RWPE2 (cell line): Measurements from ENCODE around the gene TBX10.

Experiments used
- ATAC-seq: fragments of 200-7000 bp; cut with Tn5 transposase; 3 replicates; pipeline ENCODE4 v1.9.1; 2021; ENCODE audit warnings: low read depth
- DNase-seq: peaks from one replicate; pipeline ENCODE4 v3.0.0-alpha.2; 2020; ENCODE audit warnings: low spot score
- H3K27ac ChIP-seq: fragments of 450-650 bp; 2 replicates; pipeline ENCODE4 v1.5.1; 2017; ENCODE audit warnings: mild to moderate bottlenecking; ENCODE audit not compliant: poor library complexity, severe bottlenecking
- H3K27me3 ChIP-seq: fragments of 250-450 bp; sonication (Bioruptor Pico); 2 replicates; pipeline ENCODE4 v1.5.1; 2021; ENCODE audit warnings: mild to moderate bottlenecking, moderate library complexity; ENCODE audit not compliant: insufficient read depth, poor library complexity, severe bottlenecking
- H3K36me3 ChIP-seq: fragments of 250-450 bp; sonication (Bioruptor Pico); 2 replicates; pipeline ENCODE4 v1.5.1; 2020; ENCODE audit warnings: low read depth, mild to moderate bottlenecking, moderate library complexity
- H3K4me1 ChIP-seq: fragments of 250-450 bp; sonication (Bioruptor Pico); 2 replicates; pipeline ENCODE4 v1.5.1; 2021; ENCODE audit warnings: mild to moderate bottlenecking, moderate library complexity; ENCODE audit not compliant: insufficient read depth, poor library complexity, severe bottlenecking
- H3K4me3 ChIP-seq: fragments of 250-450 bp; sonication (Bioruptor Pico); 2 replicates; pipeline ENCODE4 v1.5.1; 2021; ENCODE audit warnings: mild to moderate bottlenecking, moderate library complexity; ENCODE audit not compliant: severe bottlenecking
- H3K9me3 ChIP-seq: fragments of 250-450 bp; sonication (Bioruptor Pico); 2 replicates; pipeline ENCODE4 v1.5.1; 2021; ENCODE audit warnings: mild to moderate bottlenecking, moderate library complexity; ENCODE audit not compliant: severe bottlenecking
- TF ChIP-seq, protein P1 (sequence below): fragments of 450-650 bp; IDR thresholded peaks from one replicate; pipeline ENCODE4 v1.5.1; 2017; ENCODE audit warnings: mild to moderate bottlenecking, moderate library complexity; ENCODE audit not compliant: poor library complexity, severe bottlenecking

TBX10 gene

DNA sequence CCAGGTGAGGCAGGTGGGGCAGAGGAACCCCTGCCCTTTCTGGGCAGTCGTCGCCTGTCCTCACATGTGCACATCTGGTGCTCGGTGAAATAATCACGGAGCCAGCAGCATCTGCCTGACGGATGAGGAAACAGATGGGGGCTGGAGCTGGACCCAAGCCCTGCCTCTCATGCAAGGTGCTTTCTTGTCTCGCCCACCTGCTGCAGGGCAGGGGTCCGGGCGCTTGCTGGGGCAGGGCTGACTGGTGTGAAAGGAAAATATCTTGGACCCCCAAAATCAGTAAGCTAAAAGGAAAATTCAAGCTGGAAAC lies 31.6 kb upstream of the TBX10 start:
- H3K4me1 ChIP-seq: peaks cover 8% of the 10 kb centered on the region
- no peak overlapping the region for H3K4me3 ChIP-seq
- DNase-seq (no peak), ATAC-seq (no peak)
- no peaks in the 10 kb centered on the region for H3K9me3 ChIP-seq
- H3K36me3 ChIP-seq: no peaks in the 10 kb centered on the region
- H3K27me3 ChIP-seq: no peaks in the 10 kb centered on the region
- TF ChIP-seq, protein P1, sequence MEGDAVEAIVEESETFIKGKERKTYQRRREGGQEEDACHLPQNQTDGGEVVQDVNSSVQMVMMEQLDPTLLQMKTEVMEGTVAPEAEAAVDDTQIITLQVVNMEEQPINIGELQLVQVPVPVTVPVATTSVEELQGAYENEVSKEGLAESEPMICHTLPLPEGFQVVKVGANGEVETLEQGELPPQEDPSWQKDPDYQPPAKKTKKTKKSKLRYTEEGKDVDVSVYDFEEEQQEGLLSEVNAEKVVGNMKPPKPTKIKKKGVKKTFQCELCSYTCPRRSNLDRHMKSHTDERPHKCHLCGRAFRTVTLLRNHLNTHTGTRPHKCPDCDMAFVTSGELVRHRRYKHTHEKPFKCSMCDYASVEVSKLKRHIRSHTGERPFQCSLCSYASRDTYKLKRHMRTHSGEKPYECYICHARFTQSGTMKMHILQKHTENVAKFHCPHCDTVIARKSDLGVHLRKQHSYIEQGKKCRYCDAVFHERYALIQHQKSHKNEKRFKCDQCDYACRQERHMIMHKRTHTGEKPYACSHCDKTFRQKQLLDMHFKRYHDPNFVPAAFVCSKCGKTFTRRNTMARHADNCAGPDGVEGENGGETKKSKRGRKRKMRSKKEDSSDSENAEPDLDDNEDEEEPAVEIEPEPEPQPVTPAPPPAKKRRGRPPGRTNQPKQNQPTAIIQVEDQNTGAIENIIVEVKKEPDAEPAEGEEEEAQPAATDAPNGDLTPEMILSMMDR: no peak
- no peak overlapping the region for H3K27ac ChIP-seq

DNA sequence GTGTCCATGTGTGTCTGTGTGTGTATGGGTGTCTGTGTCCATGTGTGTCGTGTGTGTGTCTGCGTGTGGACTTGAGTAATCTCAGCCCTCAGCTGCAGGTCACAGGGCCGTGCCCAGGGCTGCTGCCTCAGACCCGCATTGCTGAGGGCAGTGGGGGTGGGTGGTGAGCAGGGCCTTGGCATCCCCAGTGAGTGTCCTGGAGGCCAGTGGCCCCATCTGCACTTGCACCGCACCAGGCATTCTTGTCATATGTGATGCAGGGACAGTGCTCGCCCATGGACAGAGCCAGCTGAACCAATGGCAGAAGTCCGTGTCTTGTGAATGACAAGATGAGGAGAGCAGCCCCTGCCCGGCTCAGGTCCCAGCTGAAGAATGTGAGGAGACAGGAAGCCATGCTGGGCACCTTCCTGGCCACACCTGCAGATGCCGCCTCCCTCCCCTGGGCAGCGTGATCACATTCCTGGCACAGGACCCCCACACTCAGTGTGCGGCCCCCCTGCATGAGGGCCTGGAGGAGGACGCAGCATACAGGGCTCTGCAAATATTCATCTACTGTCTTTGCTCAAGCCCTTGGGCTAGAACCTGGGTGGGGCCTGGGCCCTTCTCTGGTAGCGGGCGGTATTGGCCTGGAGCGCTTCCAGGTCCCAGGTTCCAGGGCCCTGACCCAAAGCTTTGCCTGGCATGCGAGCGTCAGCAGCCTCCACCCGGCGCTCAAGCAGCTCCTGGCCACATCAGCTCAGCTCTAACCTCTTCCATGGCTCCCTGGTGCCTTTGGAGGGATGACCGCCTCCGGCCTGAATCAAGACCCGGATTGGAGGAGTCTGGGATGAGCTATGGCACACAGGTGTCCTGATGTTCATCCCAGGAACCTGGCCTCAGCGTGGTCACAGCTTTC lies 31.0 kb upstream of the TBX10 start:
- TF ChIP-seq, protein P1: no peak
- ATAC-seq: no peak

DNA sequence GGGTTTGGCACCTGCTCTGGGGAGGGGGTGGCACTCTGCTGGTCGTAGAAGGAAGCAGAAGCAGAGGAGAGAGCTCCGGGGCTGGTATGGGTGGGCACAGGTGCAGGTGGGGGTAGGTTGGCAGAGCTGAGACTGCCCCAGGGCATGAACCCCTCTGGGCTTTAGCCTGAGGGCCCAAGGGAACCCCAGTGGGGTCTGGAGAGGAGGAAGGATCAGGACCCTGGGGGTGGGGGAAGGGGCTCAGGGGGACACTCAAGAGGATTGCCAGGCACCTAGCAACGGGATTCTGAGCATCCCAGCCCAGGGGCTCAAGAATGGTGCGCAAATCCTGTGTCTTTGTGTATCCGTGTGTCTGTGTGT lies 28.6 kb upstream of the TBX10 start:
- Histone ChIP-seq H3K27ac (no peak overlapping the region), H3K36me3 (no peaks in the 10 kb centered on the region), H3K9me3 (no peaks in the 10 kb centered on the region), H3K4me1 (no peaks in the 10 kb centered on the region), H3K4me3 (no peak overlapping the region), H3K27me3 (no peaks in the 10 kb centered on the region)
- TF ChIP-seq, protein P1: no peak
- no peak for ATAC-seq
- DNase-seq: no peak

More for the DNA sequence above, 31.0 kb upstream of the TBX10 start:
- no peaks in the 10 kb centered on the region for H3K27me3 ChIP-seq
- H3K4me1 ChIP-seq: peaks cover 8% of the 10 kb centered on the region
- DNase-seq: no peak
- no peak overlapping the region for H3K27ac ChIP-seq
- H3K4me3 ChIP-seq: no peak overlapping the region
- H3K36me3 ChIP-seq: no peaks in the 10 kb centered on the region
- no peaks in the 10 kb centered on the region for H3K9me3 ChIP-seq

DNA sequence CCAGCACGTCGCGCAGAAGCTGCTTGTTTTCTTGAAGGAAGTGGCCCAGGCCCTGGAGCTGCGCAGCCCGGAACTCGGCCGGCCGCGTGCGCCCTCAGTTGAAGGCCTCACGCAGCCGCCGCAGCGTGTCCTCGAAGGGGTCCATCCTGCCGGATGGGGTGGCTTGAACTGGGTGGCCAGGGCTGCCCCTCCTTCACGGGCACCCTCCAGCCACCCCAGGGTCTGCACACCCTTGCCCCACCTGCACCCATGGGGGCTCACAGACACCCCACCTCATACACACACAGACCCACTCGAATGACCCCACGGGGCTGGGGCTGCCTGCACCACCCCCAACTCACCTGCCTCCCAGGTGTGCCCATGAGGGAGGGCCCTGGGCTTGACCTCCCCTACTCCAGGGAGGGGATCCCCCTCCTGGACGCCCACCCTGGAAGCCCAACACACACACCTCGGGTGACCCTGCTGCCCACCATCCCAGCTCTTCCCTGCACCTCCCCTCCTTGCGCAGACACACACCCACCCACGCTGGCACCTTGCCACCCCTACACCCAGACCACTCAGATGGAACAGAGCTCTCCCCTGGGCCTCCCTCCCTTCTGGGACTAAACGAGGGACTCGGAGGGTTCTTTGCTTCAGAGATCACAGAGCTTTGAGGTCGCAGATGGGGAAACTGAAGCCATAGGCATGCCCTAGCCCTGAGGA lies 28.1 kb upstream of the TBX10 start:
- ATAC-seq (no peak), DNase-seq (no peak)
- Histone ChIP-seq H3K9me3 (no peaks in the 10 kb centered on the region), H3K36me3 (no peaks in the 10 kb centered on the region), H3K27me3 (no peaks in the 10 kb centered on the region), H3K4me1 (no peaks in the 10 kb centered on the region), H3K27ac (no peak overlapping the region), H3K4me3 (no peak overlapping the region)
- TF ChIP-seq, protein P1: no peak
